H1 (cell line): ENCODE data around the gene LCMT1. TPM values are rescaled to one million over a fixed set of nuclear protein-coding genes. Genes with fewer than 3 reads are reported as not detected.

ENCODE experiments used
- CTCF ChIA-PET: fragments of 300-600 bp; sonication (Branson Sonifier 250); formaldehyde crosslinking; loops from one replicate; lab custom pipeline; 2021; ENCODE audit not compliant: partially characterized antibody; lab: Charles Lee
- POLR2A ChIA-PET: fragments of 300-600 bp; sonication (Branson Sonifier 250); formaldehyde crosslinking; loops from one replicate; lab custom pipeline; 2021; ENCODE audit warnings: inconsistent platforms; ENCODE audit not compliant: partially characterized antibody; lab: Charles Lee
- DNase-seq, 2 experiments: peaks; one replicate each; pipeline versions ENCODE4 v3.0.0 to v3.0.0-alpha.2; 2010 to 2022; ENCODE audit warnings: low spot score in 2 of 2, low read depth in 1 of 2, mixed read lengths in 1 of 2
- FAIRE-seq: peaks from 2 replicates; lab custom pipeline; 2011; peaks lifted over from hg19 to GRCh38; lab: Jason Lieb, UNC
- H2AFZ ChIP-seq: 2 replicates; pipeline ENCODE4 v1.8.1; 2012; ENCODE audit warnings: low read length, inconsistent platforms
- H2AK5ac ChIP-seq: 2 replicates; pipeline ENCODE4 v1.6.1; 2013; ENCODE audit warnings: low read depth, low read length
- H2BK120ac ChIP-seq: replicated peaks from 2 replicates; pipeline ENCODE3; 2013; ENCODE audit warnings: low read depth, low read length, inconsistent platforms
- H2BK12ac ChIP-seq: 2 replicates; pipeline ENCODE4 v1.6.1; 2013; ENCODE audit warnings: low read depth, low read length
- H2BK15ac ChIP-seq: 2 replicates; pipeline ENCODE4 v1.6.1; 2013; ENCODE audit warnings: low read length
- H2BK20ac ChIP-seq: 2 replicates; pipeline ENCODE4 v1.6.1; 2013; ENCODE audit warnings: low read length
- H2BK5ac ChIP-seq: 2 replicates; pipeline ENCODE4 v1.6.1; 2013; ENCODE audit warnings: low read depth, low read length
- H3K14ac ChIP-seq: 2 replicates; pipeline ENCODE4 v1.6.1; 2013; ENCODE audit warnings: inconsistent platforms; ENCODE audit not compliant: insufficient read length
- H3K18ac ChIP-seq: 2 replicates; pipeline ENCODE4 v1.6.1; 2013; ENCODE audit warnings: low read length; ENCODE audit errors: extremely low read depth
- H3K23ac ChIP-seq: 2 replicates; pipeline ENCODE4 v1.6.1; 2013; ENCODE audit warnings: inconsistent platforms; ENCODE audit not compliant: insufficient read length
- H3K23me2 ChIP-seq: 2 replicates; pipeline ENCODE4 v1.6.1; 2013; ENCODE audit warnings: low read depth, low read length
- H3K27ac ChIP-seq: 2 replicates; pipeline ENCODE4 v1.6.1; 2011; ENCODE audit warnings: low read depth, low read length, inconsistent platforms
- H3K27me3 ChIP-seq, 4 experiments: replicated peaks in 1 of 4; 1 replicate in 1 of 4; 2 replicates in 3 of 4; pipeline versions ENCODE4 v1.6.1 to v1.8.1; 2011 to 2013; ENCODE audit warnings: low read length in 3 of 4, mild to moderate bottlenecking in 3 of 4, inconsistent platforms in 2 of 4, mixed read lengths in 2 of 4, moderate library complexity in 1 of 4; ENCODE audit not compliant: control insufficient read depth in 3 of 4, insufficient read depth in 3 of 4; ENCODE audit errors: extremely low read depth in 1 of 4
- H3K36me3 ChIP-seq, 4 experiments: 2 replicates each; pipeline versions ENCODE4 v1.6.1 to v1.8.1; 2011 to 2013; ENCODE audit warnings: mild to moderate bottlenecking in 4 of 4, low read length in 3 of 4, moderate library complexity in 2 of 4, control low read depth in 1 of 4, inconsistent platforms in 1 of 4; ENCODE audit not compliant: insufficient read depth in 4 of 4, control insufficient read depth in 2 of 4
- H3K4ac ChIP-seq: replicated peaks from 2 replicates; pipeline ENCODE3; 2013; ENCODE audit warnings: low read length, low read depth, mixed read lengths, inconsistent platforms; ENCODE audit not compliant: insufficient read length
- H3K4me1 ChIP-seq, 4 experiments: replicated peaks in 1 of 4; 1 replicate in 1 of 4; 2 replicates in 3 of 4; pipeline versions ENCODE4 v1.6.1 to v1.8.1; 2011 to 2013; ENCODE audit warnings: low read length in 3 of 4, inconsistent platforms in 2 of 4, mixed read lengths in 1 of 4; ENCODE audit not compliant: insufficient read depth in 4 of 4, control insufficient read depth in 3 of 4
- H3K4me2 ChIP-seq, 2 experiments: 2 replicates each; pipeline versions ENCODE4 v1.6.1 to v1.8.1; 2011 to 2013; ENCODE audit warnings: low read depth in 2 of 2, low read length in 2 of 2, control low read depth in 1 of 2, inconsistent platforms in 1 of 2, mild to moderate bottlenecking in 1 of 2; ENCODE audit not compliant: insufficient read depth in 1 of 2
- H3K4me3 ChIP-seq, 4 experiments: fragments of 200-600, 300-600 bp in 1 of 4; sonication (generic), shearing (Covaris generic), sonication (Bioruptor Twin) in 1 of 4; 2 replicates each; pipeline versions ENCODE4 v1.5.1 to v1.8.1; 2011 to 2016; ENCODE audit warnings: low read length in 4 of 4, low read depth in 3 of 4, control low read depth in 2 of 4, inconsistent platforms in 2 of 4, mild to moderate bottlenecking in 2 of 4, mixed read lengths in 1 of 4, moderate library complexity in 1 of 4; ENCODE audit not compliant: insufficient read depth in 2 of 4; ENCODE audit errors: extremely low read depth in 1 of 4
- H3K56ac ChIP-seq: replicated peaks from 2 replicates; pipeline ENCODE3; 2013; ENCODE audit warnings: low read depth, mild to moderate bottlenecking, mixed read lengths, low read length, inconsistent platforms; ENCODE audit not compliant: insufficient read length
- H3K79me1 ChIP-seq: 2 replicates; pipeline ENCODE4 v1.6.1; 2013; ENCODE audit warnings: low read depth, low read length, control low read depth
- H3K79me2 ChIP-seq, 2 experiments: 2 replicates each; pipeline versions ENCODE4 v1.6.1 to v1.8.1; 2012 to 2013; ENCODE audit warnings: low read length in 2 of 2, mild to moderate bottlenecking in 2 of 2, inconsistent platforms in 1 of 2; ENCODE audit not compliant: insufficient read depth in 2 of 2, control insufficient read depth in 1 of 2
- H3K9ac ChIP-seq, 4 experiments: replicated peaks in 1 of 4; 1 replicate in 1 of 4; 2 replicates in 3 of 4; pipeline versions ENCODE4 v1.6.1 to v1.8.1; 2011 to 2013; ENCODE audit warnings: low read depth in 3 of 4, low read length in 3 of 4, control low read depth in 2 of 4, mild to moderate bottlenecking in 2 of 4, moderate library complexity in 2 of 4, inconsistent platforms in 1 of 4; ENCODE audit errors: extremely low read depth in 1 of 4
- H3K9me3 ChIP-seq, 2 experiments: 2 replicates each; pipeline versions ENCODE4 v1.6.1 to v1.8.1; 2012 to 2013; ENCODE audit warnings: mild to moderate bottlenecking in 2 of 2, moderate library complexity in 2 of 2, control low read depth in 1 of 2, inconsistent platforms in 1 of 2, low read depth in 1 of 2, low read length in 1 of 2, mixed read lengths in 1 of 2; ENCODE audit not compliant: insufficient read depth in 2 of 2
- H4K20me1 ChIP-seq, 2 experiments: replicated peaks in 1 of 2; 2 replicates each; pipeline versions ENCODE3 to v1.8.1; 2011 to 2013; ENCODE audit warnings: inconsistent platforms in 2 of 2, low read length in 2 of 2, mild to moderate bottlenecking in 1 of 2; ENCODE audit not compliant: insufficient read depth in 2 of 2, control insufficient read depth in 1 of 2
- H4K5ac ChIP-seq: 2 replicates; pipeline ENCODE4 v1.6.1; 2013; ENCODE audit warnings: low read length, low read depth, mixed read lengths, inconsistent platforms; ENCODE audit not compliant: insufficient read length
- H4K8ac ChIP-seq: 2 replicates; pipeline ENCODE4 v1.8.0; 2013; ENCODE audit warnings: mild to moderate bottlenecking, moderate library complexity, low read length, inconsistent platforms; ENCODE audit not compliant: insufficient read depth; ENCODE audit errors: extremely low read depth
- H4K91ac ChIP-seq: replicated peaks from 2 replicates; pipeline ENCODE3; 2013; ENCODE audit warnings: low read length, mixed read lengths, inconsistent platforms; ENCODE audit not compliant: insufficient read length
- SP2 ChIP-seq: IDR thresholded peaks from 2 replicates; pipeline ENCODE4 v1.6.1; 2012; ENCODE audit warnings: mild to moderate bottlenecking, low read length, inconsistent platforms
- YY1 ChIP-seq: IDR thresholded peaks from 2 replicates; pipeline ENCODE4 v1.6.1; 2011; ENCODE audit warnings: low read depth, mild to moderate bottlenecking, low read length
- WGBS, 2 experiments: shearing (Covaris generic) in 1 of 2; methylation state at CpG; one replicate each; pipeline versions ENCODE4 v1.1.6 to v1.1.7; 2013 to 2015; ENCODE audit warnings: low lambda C conversion rate in 2 of 2, mixed read lengths in 2 of 2, inconsistent platforms in 1 of 2, low coverage in 1 of 2, missing lambda C conversion rate in 1 of 2; ENCODE audit not compliant: insufficient replicate concordance in 2 of 2, insufficient coverage in 1 of 2, insufficient read length in 1 of 2; ENCODE audit errors: extremely low coverage in 1 of 2, missing lambda C conversion rate in 1 of 2; 5-methylcytosine and 5-hydroxymethylcytosine counted together
- polyA plus RNA-seq, 7 experiments: library from polyadenylated mRNA; depleted of rRNA in 3 of 7; stranded (reverse) in 5 of 7; unstranded in 2 of 7; fragments of >200 nt in 5 of 7; fragments of 200-250 nt in 2 of 7; gene quantifications; 1 replicate in 5 of 7; 2 replicates in 1 of 7; 4 replicates in 1 of 7; pipeline versions ENCODE4 v1.2.1 to v1.2.3, GENCODE V29; 2011 to 2013; ENCODE audit warnings: missing spikeins in 2 of 7, mixed read lengths in 2 of 7
- total RNA-seq: library from RNA; stranded (reverse); fragmentation: NEBNext Ultra II Directional; extraction: Animal tissue kit (Norgen Biotek cat#: 25700); gene quantifications from 2 replicates; pipeline ENCODE4 v1.2.1, GENCODE V29; 2021

Gene LCMT1
- total and polyA plus RNA-seq, 2 of the 8 experiments (the other 6 are each of a cell fraction or from before 2014, with no cell fraction given), result 61.0 to 80.8 TPM

- no peaks in the 10 kb centered on the region for H3K79me1 ChIP-seq
- H3K4me3 ChIP-seq, result no peak overlapping the region
- no peak overlapping the region for H2BK120ac ChIP-seq
- no peaks in the 10 kb centered on the region for H3K4me1 ChIP-seq
- H3K9ac ChIP-seq, result no peak overlapping the region
- no peaks in the 10 kb centered on the region for H3K23me2 ChIP-seq
- no peak overlapping the region for H4K91ac ChIP-seq
- H3K56ac ChIP-seq, result no peak overlapping the region
- no peak overlapping the region for H3K23ac ChIP-seq
- no peak overlapping the region for H2BK20ac ChIP-seq
- no peaks in the 10 kb centered on the region for H4K20me1 ChIP-seq
- H2AFZ ChIP-seq, result no peak overlapping the region
- no peak overlapping the region for H4K5ac ChIP-seq
- no peak overlapping the region for H2BK15ac ChIP-seq
- H2AK5ac ChIP-seq, result no peak overlapping the region
- H3K4me2 ChIP-seq, result no peak overlapping the region
- no peaks in the 10 kb centered on the region for H3K79me2 ChIP-seq
- no peak overlapping the region for H2BK12ac ChIP-seq
- ChIA-PET CTCF (interaction anchor here (0.6 to 2.3 kb wide), 3 partner anchors 12 to 244 kb away, joined by 3 to 13 read pairs (median 5); no protein-coding TSS in a partner anchor), POLR2A (interaction anchor here (1.3 kb wide), 1 partner anchor 28 kb away, joined by 3 read pairs; no protein-coding TSS in a partner anchor)
- H3K27ac ChIP-seq, result no peak overlapping the region
- no peak overlapping the region for H2BK5ac ChIP-seq
- FAIRE-seq (no peak), DNase-seq (no peak)
- H3K4ac ChIP-seq, result no peak overlapping the region
- 84% methylated on average over 3 of the region's 3 CpGs; no CpG with 5 or more reads in 1 of the 2 experiments for WGBS, 2 experiments
- no peaks in the 10 kb centered on the region for H3K9me3 ChIP-seq
- no peaks in the 10 kb centered on the region for H3K36me3 ChIP-seq
- H3K18ac ChIP-seq, result no peak overlapping the region
- no peak for TF ChIP-seq SP2
- TF ChIP-seq YY1, result 0 out of 2 replicates have a peak, but pooled peaks have one; percentile 17
- TF ChIP-seq, all 59 proteins: peak for 1
- Histone ChIP-seq H4K8ac (no peak overlapping the region), H3K14ac (no peak overlapping the region), H3K27me3 (no peaks in the 10 kb centered on the region)
Measured at GRCh38 chr16:25187491-25187795, 75.9 kb downstream of the LCMT1 start.
